Measurements from ENCODE around the gene AADAC.

DNA sequence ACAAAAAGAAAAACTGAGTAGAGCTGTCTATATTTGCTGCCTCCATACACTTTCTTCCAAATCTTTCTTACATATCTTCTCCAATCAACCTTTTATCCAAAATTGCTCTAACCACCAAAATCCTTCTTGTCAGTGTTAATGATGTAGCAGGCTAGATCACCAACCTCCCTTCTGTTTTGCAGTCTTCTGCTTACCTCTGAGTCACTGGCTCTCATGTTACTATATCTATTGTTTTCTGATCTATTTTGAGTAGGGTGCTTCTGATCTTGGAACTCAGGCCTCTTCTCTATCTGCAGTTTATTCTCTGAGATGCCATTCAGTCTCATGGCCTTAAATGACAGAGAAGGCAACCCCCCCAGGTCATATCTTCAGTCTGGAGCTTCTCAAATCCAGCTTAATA is 26.3 kb upstream of the AADAC start:
- TF ChIP-seq EZH2 (IDR thresholded peaks at IDR 0.05; ENCODE audit: borderline replicate concordance, low read length): no peak
- TF ChIP-seq, protein P1, sequence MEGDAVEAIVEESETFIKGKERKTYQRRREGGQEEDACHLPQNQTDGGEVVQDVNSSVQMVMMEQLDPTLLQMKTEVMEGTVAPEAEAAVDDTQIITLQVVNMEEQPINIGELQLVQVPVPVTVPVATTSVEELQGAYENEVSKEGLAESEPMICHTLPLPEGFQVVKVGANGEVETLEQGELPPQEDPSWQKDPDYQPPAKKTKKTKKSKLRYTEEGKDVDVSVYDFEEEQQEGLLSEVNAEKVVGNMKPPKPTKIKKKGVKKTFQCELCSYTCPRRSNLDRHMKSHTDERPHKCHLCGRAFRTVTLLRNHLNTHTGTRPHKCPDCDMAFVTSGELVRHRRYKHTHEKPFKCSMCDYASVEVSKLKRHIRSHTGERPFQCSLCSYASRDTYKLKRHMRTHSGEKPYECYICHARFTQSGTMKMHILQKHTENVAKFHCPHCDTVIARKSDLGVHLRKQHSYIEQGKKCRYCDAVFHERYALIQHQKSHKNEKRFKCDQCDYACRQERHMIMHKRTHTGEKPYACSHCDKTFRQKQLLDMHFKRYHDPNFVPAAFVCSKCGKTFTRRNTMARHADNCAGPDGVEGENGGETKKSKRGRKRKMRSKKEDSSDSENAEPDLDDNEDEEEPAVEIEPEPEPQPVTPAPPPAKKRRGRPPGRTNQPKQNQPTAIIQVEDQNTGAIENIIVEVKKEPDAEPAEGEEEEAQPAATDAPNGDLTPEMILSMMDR (conservative IDR thresholded peaks at IDR 0.05 in 1 of 2, IDR thresholded peaks at IDR 0.05 in 1 of 2; ENCODE audit: extremely low read depth in 1 of 2, insufficient read depth in 1 of 2, low read depth in 1 of 2, low read length in 2 of 2): no peak
